Iris pigment epithelial cell (primary cell): ENCODE data around the gene ARHGAP30.
A peak's percentile ranks its signal among the peaks of the same experiment; 100 is the strongest.

Experiments used
- DNase-seq: peaks from one replicate; pipeline ENCODE4 v3.0.0-alpha.2; 2011; ENCODE audit warnings: low read depth

ARHGAP30 gene

GRCh38 chr1:161091093-161091492 is 21.4 kb upstream of the ARHGAP30 start:
- DNase-seq = no peak

GRCh38 chr1:161090617-161091016 is 20.9 kb upstream of the ARHGAP30 start:
- DNase-seq = no peak

GRCh38 chr1:161089938-161090337 is 20.2 kb upstream of the ARHGAP30 start:
- no peak for DNase-seq

- DNase-seq = no peak
These were observed 19.7 kb upstream of the ARHGAP30 start, which contains the start of gene NECTIN4 for GRCh38 chr1:161089251-161089924. TSS of gene NECTIN4 (minus strand) at chr1:161089558. CDS start at chr1:161089296, 262 bp downstream.

GRCh38 chr1:161088587-161089110 is 19.0 kb upstream of the ARHGAP30 start:
- peak; percentile 70 for DNase-seq

GRCh38 chr1:161086457-161086856 is 16.8 kb upstream of the ARHGAP30 start:
- no peak for DNase-seq

- DNase-seq = peak; percentile 47
These were observed 15.5 kb upstream of the ARHGAP30 start for GRCh38 chr1:161085165-161085564.

GRCh38 chr1:161084597-161084988 is 14.9 kb upstream of the ARHGAP30 start:
- no peak for DNase-seq

GRCh38 chr1:161083748-161084596 is 14.3 kb upstream of the ARHGAP30 start:
- peak; percentile 49 for DNase-seq

GRCh38 chr1:161082996-161083747 is 13.5 kb upstream of the ARHGAP30 start:
- peak; percentile 97 for DNase-seq

- no peak for DNase-seq
These were observed 12.8 kb upstream of the ARHGAP30 start for GRCh38 chr1:161082483-161082882.

GRCh38 chr1:161081519-161081918 is 11.8 kb upstream of the ARHGAP30 start:
- no peak for DNase-seq

- DNase-seq = no peak
These were observed 11.0 kb upstream of the ARHGAP30 start for GRCh38 chr1:161080441-161081405.

- no peak for DNase-seq
These were observed 9.9 kb upstream of the ARHGAP30 start for GRCh38 chr1:161079436-161080110.

GRCh38 chr1:161077426-161077825 is 7.7 kb upstream of the ARHGAP30 start:
- DNase-seq = no peak

GRCh38 chr1:161076410-161076809 is 6.7 kb upstream of the ARHGAP30 start:
- no peak for DNase-seq

GRCh38 chr1:161074676-161075368 is 5.1 kb upstream of the ARHGAP30 start:
- no peak for DNase-seq

GRCh38 chr1:161073474-161074121 is 3.9 kb upstream of the ARHGAP30 start:
- no peak for DNase-seq

- no peak for DNase-seq
These were observed 3.2 kb upstream of the ARHGAP30 start for GRCh38 chr1:161072751-161073449.
